Measurements from ENCODE around the gene MED27. TPM values are rescaled to one million over a fixed set of nuclear protein-coding genes. Genes with fewer than 3 reads are reported as not detected.

The MED27 gene
- total and polyA plus RNA-seq, 2 of the 4 experiments (the other 2 are of a cell fraction) = 50.2 to 63.4 TPM

DNA sequence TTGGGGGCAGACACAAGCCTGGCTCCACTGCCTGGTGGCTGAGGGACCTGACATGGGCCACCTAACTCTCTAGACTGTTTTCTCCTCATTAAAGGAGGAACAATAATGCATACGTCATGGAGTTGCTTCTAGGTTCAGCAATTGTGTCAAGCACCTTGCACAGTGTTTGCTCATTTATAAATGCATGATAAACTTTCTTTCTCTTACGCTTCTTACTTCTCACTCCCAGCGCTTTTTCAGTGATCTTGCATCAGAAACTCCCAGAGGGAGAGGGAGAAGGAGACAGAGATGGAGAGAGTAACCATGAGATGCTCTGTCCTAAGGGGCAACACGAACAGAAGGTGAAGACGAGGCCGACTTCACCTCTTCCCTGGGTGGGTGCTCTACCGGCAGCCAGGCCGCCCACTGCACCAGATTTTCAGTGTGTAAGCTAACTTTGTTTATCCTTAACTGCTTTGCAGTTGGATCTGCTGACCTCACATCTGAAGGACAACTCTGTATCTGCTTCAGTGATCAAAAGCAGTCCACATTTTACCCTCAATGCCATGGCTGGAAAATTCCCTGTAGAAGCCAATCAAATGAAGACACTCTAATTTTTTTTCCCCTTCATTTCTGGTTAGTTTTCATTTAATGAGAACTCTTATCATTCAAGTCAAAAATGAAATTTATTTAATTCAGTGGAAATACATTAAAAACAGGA is 35.3 kb downstream of the MED27 start:
- no TSS peak for BruUV-seq (replicated peaks)

More for the DNA sequence above, 35.3 kb downstream of the MED27 start:
- no peak overlapping the region for H3K9ac ChIP-seq (ENCODE audit: low read depth, low read length)
- peak overlapping the region; percentile 71; the same call in 1 of the 2 replicates for H3K27ac ChIP-seq (ENCODE audit: insufficient read depth, low read length)
- H3K4me1 ChIP-seq (ENCODE audit: control insufficient read depth, insufficient read depth, low read length) = peaks cover 20% of the 10 kb centered on the region
- peak overlapping the region; percentile 36; a peak in 3 of 4 replicates for H4K8ac ChIP-seq (ENCODE audit: low read depth in 2 of 2, low read length in 2 of 2)
- H3K9me3 ChIP-seq (ENCODE audit: control insufficient read depth, insufficient read depth, low read length) = no peaks in the 10 kb centered on the region
- dilution Hi-C loops (cut with HindIII; ENCODE audit: low sequenced_read_pairs, unreplicated experiment) (no loop called here), in situ Hi-C loops (cut with MboI; ENCODE audit: low sequenced_read_pairs) (no loop called here), intact Hi-C loops (cut with micrococcal nuclease) (no loop called here)
- H2BK120ac ChIP-seq (ENCODE audit: low read depth, low read length) = peak overlapping the region; percentile 97
- no peaks in the 10 kb centered on the region for H3K27me3 ChIP-seq (ENCODE audit: control insufficient read depth, insufficient read depth, low read length)
- H2AK5ac ChIP-seq (ENCODE audit: low read depth, low read length) = peak overlapping the region; percentile 68
- H2BK5ac ChIP-seq (ENCODE audit: low read depth, low read length, poor library complexity, severe bottlenecking) = peak overlapping the region; percentile 79
- H3K56ac ChIP-seq (ENCODE audit: extremely low read depth, insufficient read depth, low read length) = 0 out of 2 replicates have a peak overlapping the region, but pooled peaks have one; percentile 43
- ATAC-seq (ENCODE audit: low read depth) (no peak), DNase-seq (peak; percentile 21)
- H4K91ac ChIP-seq (ENCODE audit: insufficient read depth, low read depth, low read length) = peak overlapping the region; percentile 39
- peak overlapping the region; percentile 98 for H2BK20ac ChIP-seq (ENCODE audit: low read depth, low read length)
- ChIA-PET CTCF (interaction anchor here (0.5 kb wide), 1 partner anchor 44 kb away, joined by 3 read pairs; no protein-coding TSS in a partner anchor), POLR2A (ENCODE audit: unreplicated experiment) (no interaction called here)
- H3K18ac ChIP-seq (ENCODE audit: low read depth, low read length) = peak overlapping the region; percentile 51
- peak overlapping the region; percentile 72; the same call in 1 of the 2 replicates for H4K5ac ChIP-seq (ENCODE audit: low read depth, low read length)
- peak overlapping the region; percentile 41; the same call in 1 of the 2 replicates for H3K23ac ChIP-seq (ENCODE audit: low read depth, low read length)
- H4K20me1 ChIP-seq (ENCODE audit: insufficient read depth, low read length) = peaks cover 7% of the 10 kb centered on the region; the same call in 1 of the 2 replicates
- H2AK9ac ChIP-seq (replicated peaks; ENCODE audit: low read depth, low read length, poor library complexity) = peak overlapping the region; percentile 56
- H2AFZ ChIP-seq (replicated peaks; ENCODE audit: low read length, poor library complexity) = peak overlapping the region; percentile 9
- 20% methylated on average over 1 of the region's 8 CpGs; no CpG with 5 or more reads in 1 of the 2 experiments for whole genome bisulfite sequencing, 2 experiments (ENCODE audit: extremely low coverage in 2 of 2, insufficient read length in 1 of 2)
- peak overlapping the region; percentile 98; the same call in 1 of the 3 replicates for H2BK15ac ChIP-seq (ENCODE audit: low read depth, low read length)
- peak overlapping the region; percentile 28; the same call in 1 of the 2 replicates for H3K4me2 ChIP-seq (ENCODE audit: low read depth, low read length)
- peak overlapping the region; percentile 88 for H3K14ac ChIP-seq (replicated peaks; ENCODE audit: low read depth, low read length)
- no peak overlapping the region for H3K4me3 ChIP-seq (ENCODE audit: insufficient read depth, low read depth, low read length)
- TF ChIP-seq BHLHE40 (IDR thresholded peaks at IDR 0.05; ENCODE audit: low read depth, low read length) = no peak
- peaks cover 21% of the 10 kb centered on the region for H3K9me1 ChIP-seq (ENCODE audit: insufficient read depth, low read length)
- H3K79me1 ChIP-seq (ENCODE audit: low read depth in 1 of 2, low read length in 2 of 2) = peaks cover 49 to 79% of the 10 kb centered on the region in 2 experiments
- H3K4ac ChIP-seq (ENCODE audit: low read depth, low read length) = peak overlapping the region; percentile 96
- no peaks in the 10 kb centered on the region for H3K36me3 ChIP-seq (ENCODE audit: control insufficient read depth, insufficient read depth, low read length)
